Activated CD4-positive, alpha-beta T cell treated with anti-CD3 and anti-CD28 coated beads, Interleukin-2, amount 50 U/mL, for 4 hours (primary cell): Measurements from ENCODE around the gene ANKS1B.

Source experiments
- DNase-seq, 2 experiments: peaks; one replicate each; pipeline ENCODE4 v3.0.0-alpha.2; 2020

Gene ANKS1B

DNA sequence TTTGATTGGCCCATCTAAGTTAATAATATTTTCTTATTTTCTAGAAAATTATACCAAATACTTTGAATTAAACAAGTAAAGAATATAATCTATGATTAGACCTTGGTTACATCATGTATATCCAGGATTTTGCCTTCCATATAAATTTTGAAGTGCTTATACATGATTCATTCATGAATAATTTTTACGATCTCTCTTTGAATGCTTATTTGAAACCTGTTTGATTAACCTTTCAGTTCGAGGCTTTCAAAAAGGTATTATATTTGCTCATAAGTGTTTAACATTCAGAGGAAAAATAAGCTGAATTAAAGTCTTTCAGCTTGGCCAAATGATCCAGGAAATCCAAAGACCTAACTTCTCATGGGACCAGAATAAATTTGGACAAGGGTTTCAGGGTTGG, 832.4 kb downstream of the ANKS1B start:
- DNase-seq = no peak

DNA sequence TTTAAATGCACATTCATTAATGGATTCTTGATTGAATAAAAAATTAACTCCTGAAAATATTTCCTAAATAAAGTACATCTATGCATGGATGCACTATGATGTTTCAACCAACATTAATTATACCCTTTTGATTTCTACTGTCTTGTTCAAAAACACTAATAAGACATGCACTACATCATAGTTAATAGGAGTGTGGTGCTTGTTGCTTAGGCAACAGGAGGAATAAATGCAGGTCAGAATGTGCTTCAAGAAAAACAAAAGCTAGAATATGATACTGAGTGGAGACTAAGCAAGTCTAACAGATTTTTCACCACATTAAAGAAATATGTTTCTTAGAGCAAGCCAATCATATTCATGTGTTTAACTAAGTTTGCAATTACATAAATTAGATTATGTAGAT, 833.0 kb downstream of the ANKS1B start:
- no peak for DNase-seq

DNA sequence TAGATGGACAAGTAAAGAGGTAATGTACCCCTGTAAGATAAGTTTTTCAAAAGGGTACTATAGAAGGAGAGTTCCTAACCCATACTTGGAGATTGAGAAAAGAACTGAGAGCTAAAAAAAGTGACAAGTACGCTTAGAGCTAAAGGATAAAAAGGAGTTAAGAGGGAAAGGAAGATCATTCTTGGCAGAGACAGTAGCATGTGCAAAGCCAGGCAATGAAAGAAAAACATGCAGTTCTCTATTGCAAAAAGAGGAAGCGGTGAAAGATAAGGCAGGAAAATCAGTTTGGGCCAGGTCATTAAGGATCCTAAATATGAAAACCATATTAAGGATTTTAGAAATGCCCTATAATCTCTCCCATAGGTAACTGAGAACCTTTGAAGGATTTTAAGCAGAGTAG, 837.6 kb downstream of the ANKS1B start:
- DNase-seq = no peak

DNA sequence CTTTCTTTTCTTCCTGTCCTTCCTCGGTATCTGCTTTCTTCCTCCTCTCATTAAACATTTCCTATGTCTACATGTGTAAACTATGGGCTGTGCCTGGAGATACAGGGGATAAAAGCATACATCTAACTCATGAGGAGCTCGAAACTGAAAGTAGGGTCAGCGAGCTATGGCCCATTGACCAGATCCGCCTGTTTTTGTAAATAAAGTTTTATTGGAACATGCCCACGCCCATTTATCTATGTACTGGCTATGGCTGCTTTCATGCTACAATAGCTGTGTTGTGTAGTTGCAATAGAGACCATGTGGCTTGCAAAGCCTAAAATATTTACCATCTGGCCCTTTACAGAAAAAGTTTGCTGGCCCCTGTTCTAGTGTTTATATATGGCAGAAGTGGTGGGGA, 838.0 kb downstream of the ANKS1B start:
- no peak for DNase-seq

DNA sequence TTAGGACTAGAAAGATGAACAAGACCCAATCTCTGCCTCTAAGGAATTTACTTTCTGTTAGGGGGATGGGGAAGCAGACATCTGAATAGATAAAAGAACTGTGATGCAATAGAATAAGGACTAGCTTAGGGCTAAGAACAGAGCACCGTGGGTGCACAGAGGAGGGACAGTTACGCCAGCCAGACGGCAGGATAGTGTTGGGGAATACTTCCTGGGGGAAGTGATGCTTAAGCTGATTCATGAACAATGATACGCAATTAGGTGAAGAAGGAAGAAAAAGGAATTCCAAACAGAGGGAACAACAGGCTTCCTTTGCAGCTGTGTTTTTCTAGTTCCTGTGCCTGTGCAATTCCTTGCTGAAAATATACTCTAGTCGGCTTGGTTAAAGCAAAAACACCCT, 838.6 kb downstream of the ANKS1B start:
- DNase-seq = no peak

DNA sequence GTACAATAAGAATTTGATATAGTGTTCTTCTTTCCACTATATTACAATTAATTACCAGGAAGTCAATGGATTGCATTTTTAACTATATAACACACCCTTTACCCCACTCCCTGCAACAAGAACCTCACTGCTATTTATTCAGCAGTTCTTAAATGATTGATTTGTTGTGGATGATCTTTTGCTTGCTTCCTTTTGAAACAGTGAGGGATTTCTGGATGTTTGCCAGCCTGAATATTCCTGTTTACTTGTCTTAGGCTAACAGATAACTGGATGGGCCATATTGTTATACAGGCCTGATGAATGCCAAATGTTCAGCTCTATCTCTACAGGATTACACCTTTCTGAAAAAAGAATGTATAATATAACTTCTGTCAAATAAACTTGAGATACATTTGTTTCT, 842.1 kb downstream of the ANKS1B start:
- no peak for DNase-seq

DNA sequence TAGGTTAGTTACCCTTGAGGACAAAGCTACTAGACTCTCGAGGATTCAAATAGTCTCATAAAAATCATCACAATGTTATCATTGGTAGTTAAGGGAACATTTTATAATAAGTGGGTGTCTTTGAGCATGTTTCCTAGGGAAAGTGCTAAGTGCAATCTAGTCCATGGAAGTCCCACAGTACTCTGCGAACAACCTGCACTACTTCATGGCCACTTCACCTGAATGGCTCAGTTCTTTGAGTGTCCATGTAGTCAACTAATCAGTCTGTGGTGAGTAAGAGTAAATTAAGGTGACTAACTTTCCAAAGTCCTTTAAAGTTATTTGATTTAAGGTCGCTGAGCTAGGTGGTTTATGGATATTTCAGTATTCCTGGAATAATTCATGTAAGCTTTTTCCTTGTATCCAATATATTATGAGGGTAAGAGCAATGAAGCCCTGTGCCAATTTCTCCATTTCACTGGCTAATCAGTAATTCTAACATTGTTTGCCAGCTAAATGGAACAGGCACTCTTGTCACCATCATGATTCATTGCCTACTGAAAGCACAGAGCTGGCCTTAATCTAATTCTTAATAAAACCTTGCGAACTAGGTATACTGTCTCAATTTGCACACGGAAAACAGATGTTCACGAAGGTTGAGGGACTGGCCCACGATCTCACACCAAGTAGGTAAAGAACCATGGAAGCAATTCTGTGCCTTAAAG, 844.6 kb downstream of the ANKS1B start:
- DNase-seq = no peak

DNA sequence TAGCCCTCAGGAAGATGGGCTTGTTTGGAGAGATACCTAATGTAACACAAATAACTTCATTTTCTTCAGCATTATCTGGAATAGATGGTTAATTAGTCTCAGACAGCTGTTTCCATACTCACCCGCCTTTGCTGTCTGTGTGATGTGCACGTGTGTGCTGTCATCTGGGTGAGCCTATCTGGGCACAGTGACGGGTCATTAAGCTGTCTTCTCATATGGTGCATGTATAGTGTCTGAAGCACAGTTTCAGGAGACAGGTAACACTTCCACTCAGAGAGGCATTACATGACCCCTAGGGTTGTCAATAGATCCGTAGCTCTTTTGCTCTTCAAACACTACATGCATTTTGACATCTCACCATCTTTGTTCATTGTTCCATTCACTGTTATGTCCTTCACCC, 846.3 kb downstream of the ANKS1B start:
- DNase-seq = no peak

DNA sequence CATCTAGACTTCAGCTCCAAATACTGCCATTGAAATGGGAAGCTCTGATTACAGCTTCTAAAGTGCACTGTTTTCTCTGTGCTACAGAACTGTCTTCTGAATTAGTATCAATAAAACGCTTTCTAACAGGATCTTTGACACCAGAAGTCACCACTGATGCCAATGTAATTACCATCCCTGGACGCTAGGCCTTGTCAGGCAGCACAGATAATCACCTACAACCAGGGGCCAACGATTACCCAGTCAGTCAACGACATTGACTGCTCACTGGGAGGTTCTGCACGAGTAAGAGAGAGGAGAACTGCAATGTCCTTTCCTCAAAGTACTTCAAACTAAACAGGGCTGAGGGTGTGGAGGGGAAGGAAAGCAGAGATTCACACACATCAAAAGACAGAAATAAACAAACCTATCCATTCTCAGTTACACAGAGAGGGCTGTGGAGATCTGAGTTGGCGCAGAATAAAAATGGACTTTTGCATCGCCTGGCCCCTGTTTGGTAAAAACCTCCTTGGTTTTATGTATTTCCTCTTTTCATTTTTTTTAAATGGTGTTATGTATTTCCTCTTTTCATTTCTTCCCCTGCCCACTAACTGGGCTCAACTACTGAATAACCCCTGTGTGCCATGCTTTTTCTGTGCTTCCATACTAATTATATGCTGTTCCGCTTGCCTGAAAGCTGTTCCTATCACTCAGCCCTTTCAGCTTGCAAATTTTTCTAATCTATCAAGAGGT, 847.4 kb downstream of the ANKS1B start:
- DNase-seq = no peak

DNA sequence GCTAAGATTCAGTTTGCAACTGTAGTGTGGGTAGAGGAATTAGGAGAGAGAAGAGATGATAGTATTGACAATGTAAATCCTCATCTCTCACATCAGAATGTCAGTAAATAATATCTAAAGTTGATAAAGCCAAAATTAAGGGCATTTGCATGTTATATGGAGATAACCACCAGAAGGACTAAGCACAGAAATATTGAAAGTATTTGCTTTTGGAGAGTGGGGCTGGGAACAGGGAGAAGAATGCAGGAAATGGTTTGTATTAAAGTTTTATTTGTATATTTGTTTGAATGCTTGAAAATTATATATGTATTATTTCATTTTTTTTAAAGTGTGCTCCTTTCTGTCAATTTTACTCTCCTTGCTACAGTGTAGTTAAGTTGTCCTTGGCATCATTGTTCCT, 848.2 kb downstream of the ANKS1B start:
- DNase-seq = no peak

DNA sequence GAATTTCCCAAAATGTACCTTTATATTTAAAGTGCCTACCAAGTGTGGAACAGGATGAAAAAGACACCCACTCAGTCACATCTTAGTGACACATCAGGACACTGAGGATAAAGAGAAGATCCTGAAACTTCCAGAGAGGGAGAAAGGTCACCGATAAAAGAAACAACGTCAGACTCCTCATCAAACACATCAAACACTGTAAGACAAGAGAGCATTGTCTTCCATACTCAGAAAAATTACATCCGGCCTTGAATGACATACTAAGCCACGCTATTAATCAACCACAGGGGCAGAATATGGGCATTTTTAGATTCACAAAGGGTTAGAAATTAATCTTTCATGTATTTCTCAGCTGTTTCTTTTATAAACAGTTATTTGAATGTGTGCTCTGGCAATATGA, 849.4 kb downstream of the ANKS1B start:
- DNase-seq = no peak

DNA sequence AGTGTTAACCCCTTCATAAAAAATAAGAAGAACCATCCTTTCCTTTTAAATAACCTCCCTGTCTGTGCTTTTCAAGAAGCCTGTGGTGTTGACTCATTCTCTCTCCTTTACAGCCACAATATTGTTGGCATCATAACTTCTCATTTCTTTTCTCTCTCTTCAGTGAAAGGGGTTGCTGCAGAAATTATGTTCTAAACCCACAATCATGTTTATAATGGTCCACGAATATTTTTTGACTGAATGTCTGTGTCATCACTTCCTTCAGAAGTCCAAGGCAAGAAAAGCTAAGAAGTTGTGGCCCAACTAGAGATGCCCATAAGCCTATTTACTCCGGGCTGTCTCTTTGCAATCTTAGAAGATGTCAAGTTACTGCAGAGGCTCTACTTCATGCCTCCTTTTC, 851.3 kb downstream of the ANKS1B start:
- no peak for DNase-seq

DNA sequence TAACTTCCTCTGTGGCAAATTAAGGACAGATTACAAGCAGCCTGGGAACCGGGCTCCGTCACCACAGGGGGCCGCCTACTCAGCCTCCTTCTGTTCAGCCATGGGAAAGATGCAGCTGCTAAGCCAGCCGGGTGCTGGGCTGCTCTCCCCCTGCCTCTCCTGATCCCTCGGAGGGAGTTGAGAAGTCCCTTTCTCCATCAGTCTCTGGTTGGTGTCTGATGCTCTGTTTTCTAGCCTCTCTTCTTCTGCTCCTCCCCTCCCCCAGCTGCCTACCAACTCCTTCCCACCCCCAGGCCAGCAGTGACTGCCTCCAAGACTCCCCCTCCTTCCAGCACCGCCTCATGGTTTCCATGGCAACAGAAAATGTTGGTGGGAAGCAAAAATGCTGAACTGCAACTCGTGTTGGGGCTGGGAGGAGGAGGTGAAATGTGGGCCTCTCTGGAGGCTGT, 853.0 kb downstream of the ANKS1B start:
- no peak for DNase-seq

DNA sequence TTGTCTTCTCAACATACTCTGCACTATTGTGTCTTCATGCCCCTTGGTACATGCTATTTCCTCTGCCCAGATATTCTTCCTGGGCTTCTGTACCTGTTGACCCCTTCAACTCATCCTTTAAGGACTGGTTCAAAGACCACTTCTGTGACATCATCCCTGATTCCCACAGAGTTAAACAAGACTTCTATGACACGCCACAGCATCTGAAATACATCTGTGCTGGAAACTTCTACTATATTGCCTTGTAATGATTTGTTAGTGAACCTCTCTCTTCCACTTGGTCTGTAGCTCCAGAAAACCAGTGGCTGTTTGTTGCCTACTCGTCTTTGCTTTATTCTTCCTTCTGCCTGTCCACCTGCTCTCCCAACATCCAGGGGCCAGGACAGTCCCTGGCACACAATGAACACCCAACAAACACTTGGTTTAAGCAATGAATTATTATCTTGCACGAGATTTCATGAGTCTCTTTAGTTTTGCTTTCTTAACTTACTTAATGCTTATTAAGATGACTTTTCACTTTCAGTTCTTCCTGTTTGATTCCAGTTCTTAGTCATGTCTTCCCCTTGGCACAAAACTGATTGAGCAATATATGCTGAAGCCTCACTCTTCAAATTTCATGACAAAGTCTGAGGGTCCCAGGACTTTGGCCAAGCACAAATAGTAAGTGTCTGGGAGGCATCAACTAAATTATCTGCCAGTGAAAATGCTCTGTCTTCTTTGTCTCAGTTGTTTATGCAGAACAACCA, 853.8 kb downstream of the ANKS1B start:
- no peak for DNase-seq

DNA sequence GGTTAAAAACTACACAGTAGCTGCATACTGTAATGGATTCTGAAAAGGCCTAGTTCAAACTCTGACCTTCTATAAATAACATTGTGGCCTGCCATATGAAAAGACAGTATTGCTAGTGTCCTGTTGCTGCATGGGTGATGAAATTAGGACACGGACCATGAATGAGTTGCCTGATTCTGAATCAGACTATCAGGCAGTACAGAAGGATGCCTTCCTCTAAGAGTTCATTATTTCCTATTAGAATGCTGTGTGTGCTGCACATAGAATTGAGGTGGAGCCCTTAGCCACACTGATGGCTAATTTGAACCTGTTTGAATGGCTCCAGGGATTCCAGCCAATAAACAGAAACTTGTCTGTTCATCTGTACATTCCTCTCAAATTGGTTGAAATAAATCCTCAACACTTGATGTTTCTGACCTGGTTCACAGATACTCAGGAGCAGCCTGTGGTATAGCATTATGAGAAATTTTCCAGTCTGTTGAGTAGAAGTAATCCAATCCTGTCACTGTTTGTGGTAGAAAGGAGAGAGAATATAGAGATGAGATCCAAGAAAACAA, 856.4 kb downstream of the ANKS1B start:
- no peak for DNase-seq

DNA sequence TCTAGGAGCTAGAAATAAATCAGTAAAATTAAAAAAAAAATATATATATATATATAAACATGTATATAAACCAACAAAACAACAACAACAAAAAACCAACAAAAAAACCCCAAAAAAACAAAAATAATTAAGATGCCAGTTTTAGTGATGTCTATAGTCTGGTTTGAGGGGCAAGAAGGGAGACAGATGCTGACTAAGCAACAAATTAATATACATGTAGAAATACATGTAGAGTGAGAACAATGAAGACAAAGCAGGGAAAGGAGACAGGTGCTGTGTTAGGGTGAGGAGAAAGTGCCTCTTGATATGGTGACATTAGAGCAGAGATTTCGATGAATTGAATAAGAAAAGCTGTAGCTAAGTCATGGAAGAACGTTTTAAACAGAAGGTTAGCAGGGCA, 861.8 kb downstream of the ANKS1B start:
- DNase-seq = no peak

DNA sequence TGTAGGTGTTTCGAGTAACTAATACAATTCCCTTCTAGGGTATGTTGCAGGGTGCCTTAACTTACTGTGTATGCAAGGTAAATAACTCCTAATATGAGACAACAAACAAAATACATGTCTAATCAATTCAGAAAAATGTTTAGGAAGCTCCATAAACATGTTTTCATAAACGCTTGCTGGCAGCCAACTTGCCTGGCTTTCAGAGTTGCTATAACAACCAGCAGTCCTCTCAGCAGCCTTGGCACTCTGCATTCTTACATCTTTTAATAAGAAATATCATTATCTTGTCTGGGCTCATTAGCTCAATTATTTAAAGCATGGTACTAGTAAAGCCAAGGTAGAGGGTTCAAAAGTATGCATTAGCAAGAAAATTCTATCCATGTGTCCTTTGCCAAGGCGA, 862.2 kb downstream of the ANKS1B start:
- DNase-seq = no peak

DNA sequence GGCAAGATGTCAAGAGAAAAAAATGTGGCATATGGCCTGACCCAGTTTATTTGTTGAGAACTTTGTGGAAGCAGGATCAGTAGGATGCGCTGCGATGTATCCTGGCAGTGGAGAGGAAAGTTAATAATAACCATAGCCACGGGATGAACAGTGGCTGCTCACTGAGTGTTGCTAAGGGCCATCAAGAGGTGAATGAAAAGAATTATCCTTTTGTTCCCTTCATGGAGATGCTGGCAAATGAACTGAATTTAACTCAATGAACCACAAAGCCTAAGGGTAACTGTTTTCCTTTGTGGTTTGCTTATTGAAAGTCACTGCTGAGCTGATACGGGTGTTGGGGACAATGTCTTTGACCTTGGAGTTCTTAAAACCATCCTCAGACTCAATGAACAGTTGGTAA, 863.2 kb downstream of the ANKS1B start:
- no peak for DNase-seq

DNA sequence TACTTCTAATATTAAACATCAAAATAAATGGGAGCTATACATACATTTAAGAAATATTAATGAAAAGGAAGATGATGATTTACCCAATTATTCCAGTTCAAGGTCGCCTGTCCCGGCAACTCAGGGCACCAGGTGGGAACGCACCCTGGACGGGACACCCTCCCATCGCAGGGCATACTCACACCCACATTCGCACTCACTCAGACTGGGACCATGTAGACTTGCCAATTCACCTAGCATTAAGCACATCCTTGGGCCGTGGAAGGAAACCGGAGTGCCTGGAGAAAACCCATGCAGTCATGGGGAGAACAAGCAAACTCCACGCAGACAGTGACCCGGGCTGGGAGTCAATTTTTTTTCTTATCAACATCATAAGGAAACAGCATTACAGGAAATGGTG, 864.8 kb downstream of the ANKS1B start:
- DNase-seq = no peak

DNA sequence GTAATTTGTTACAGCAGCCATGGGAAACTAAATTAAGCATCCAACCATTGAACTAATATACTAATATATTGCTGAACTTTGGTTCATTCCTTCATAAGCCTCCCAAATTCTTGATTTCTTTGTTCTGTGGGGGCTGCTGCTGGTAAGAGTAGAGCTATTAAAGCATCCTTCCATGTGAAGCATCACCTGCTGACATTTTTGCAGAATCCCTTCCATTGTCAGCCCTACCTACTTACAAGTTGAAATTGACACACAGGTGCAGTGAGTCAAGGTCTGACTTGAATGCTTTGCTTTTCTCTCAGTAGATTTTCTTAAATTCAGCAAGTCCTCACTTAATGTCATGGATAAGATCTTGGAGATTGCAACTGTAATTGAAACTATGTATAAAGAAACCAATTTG, 865.3 kb downstream of the ANKS1B start:
- DNase-seq = no peak

DNA sequence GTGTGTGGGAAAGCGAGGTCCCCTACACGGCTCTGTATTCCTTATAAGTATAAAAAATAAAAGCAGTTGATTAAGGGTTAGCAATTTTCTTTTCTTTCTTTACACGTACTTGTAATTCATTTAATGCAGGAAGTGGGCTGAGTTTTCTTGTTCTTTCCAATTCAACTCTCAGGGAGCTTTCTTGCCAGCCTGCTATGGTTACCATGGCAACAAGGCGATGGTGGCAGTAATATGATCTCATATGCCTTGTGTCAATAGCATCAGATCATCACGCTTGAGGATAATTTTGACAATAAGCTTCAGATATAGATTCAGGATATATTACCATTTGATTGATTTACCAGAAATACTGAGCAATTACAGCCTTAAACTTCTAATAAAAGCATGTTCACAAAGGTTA, 873.1 kb downstream of the ANKS1B start:
- DNase-seq = no peak

DNA sequence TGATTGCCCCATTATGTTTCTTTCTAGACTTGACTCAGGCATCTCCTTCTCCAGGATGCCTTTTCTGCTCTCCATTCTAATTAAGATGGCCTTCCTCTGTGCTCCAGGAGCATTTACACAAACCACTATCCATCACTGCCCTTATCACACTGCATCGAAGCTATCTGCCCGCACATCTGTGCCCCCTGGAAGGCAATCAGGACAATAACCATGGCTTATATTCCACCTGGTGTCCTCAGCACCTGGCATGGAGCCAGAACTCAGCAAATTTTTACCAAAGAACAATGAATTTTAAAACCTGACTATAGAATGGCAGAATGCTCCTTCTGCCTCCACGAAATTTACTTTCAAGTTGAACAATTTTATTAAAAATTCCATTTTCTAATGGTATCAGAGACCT, 873.9 kb downstream of the ANKS1B start:
- no peak for DNase-seq

DNA sequence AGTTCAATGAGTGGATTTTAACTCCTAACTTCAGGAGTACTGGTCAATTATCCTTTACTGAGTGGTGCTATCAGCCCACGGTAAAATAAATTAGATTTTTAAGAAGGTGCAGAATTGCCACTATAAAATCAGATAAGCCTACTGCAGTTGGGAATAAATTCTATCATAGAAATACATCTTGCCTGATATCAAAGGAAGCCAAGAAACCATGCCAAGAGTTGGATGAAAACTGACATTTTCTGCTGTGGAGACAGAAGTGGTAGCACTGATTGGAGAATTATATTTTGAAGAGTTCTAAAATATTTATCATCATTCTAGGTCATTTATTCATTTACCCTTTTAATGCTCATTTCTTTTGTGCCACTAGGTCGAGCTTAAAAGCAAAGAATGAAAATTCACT, 874.5 kb downstream of the ANKS1B start:
- no peak for DNase-seq

DNA sequence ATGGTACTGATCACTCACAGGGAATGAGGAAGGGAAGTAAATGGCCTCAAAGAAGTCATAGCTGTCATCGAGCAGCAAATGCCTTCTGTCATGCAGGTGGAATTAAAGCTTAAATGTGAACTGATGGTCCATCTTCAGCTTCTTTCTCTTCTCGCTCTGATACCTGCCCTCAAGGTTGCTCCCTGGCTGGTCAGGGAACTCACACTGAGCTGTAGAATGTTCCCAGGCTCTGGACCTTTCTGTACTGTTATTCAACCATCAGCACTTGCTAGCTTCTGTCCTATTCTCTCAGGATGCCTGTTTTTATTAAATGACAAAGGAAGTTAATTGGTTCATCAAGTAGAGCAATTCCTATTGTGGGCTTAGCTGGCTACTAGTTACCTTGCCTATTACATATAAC, 875.8 kb downstream of the ANKS1B start:
- no peak for DNase-seq
